H1 (cell line): ENCODE results near the gene CUTA. TPM values are rescaled to one million over a fixed set of nuclear protein-coding genes. Genes with fewer than 3 reads are reported as not detected.
"Not testable (repeated sequence)": the region's sequence is repeated elsewhere in the genome, so short reads cannot be mapped to it uniquely, and the experiment has no call there.

Experiments
- CTCF ChIA-PET: fragments of 300-600 bp; sonication (Branson Sonifier 250); formaldehyde crosslinking; loops from one replicate; lab custom pipeline; 2021; ENCODE audit not compliant: partially characterized antibody; lab: Charles Lee
- POLR2A ChIA-PET: fragments of 300-600 bp; sonication (Branson Sonifier 250); formaldehyde crosslinking; loops from one replicate; lab custom pipeline; 2021; ENCODE audit warnings: inconsistent platforms; ENCODE audit not compliant: partially characterized antibody; lab: Charles Lee
- DNase-seq, 2 experiments: peaks; one replicate each; pipeline versions ENCODE4 v3.0.0 to v3.0.0-alpha.2; 2010 to 2022; ENCODE audit warnings: low spot score in 2 of 2, low read depth in 1 of 2, mixed read lengths in 1 of 2
- FAIRE-seq: peaks from 2 replicates; lab custom pipeline; 2011; peaks lifted over from hg19 to GRCh38; lab: Jason Lieb, UNC
- H2AFZ ChIP-seq: 2 replicates; pipeline ENCODE4 v1.8.1; 2012; ENCODE audit warnings: low read length, inconsistent platforms
- H2AK5ac ChIP-seq: 2 replicates; pipeline ENCODE4 v1.6.1; 2013; ENCODE audit warnings: low read depth, low read length
- H2BK120ac ChIP-seq: replicated peaks from 2 replicates; pipeline ENCODE3; 2013; ENCODE audit warnings: low read depth, low read length, inconsistent platforms
- H2BK12ac ChIP-seq: 2 replicates; pipeline ENCODE4 v1.6.1; 2013; ENCODE audit warnings: low read depth, low read length
- H2BK15ac ChIP-seq: 2 replicates; pipeline ENCODE4 v1.6.1; 2013; ENCODE audit warnings: low read length
- H2BK20ac ChIP-seq: 2 replicates; pipeline ENCODE4 v1.6.1; 2013; ENCODE audit warnings: low read length
- H2BK5ac ChIP-seq: 2 replicates; pipeline ENCODE4 v1.6.1; 2013; ENCODE audit warnings: low read depth, low read length
- H3K14ac ChIP-seq: 2 replicates; pipeline ENCODE4 v1.6.1; 2013; ENCODE audit warnings: inconsistent platforms; ENCODE audit not compliant: insufficient read length
- H3K18ac ChIP-seq: 2 replicates; pipeline ENCODE4 v1.6.1; 2013; ENCODE audit warnings: low read length; ENCODE audit errors: extremely low read depth
- H3K23ac ChIP-seq: 2 replicates; pipeline ENCODE4 v1.6.1; 2013; ENCODE audit warnings: inconsistent platforms; ENCODE audit not compliant: insufficient read length
- H3K23me2 ChIP-seq: 2 replicates; pipeline ENCODE4 v1.6.1; 2013; ENCODE audit warnings: low read depth, low read length
- H3K27ac ChIP-seq: 2 replicates; pipeline ENCODE4 v1.6.1; 2011; ENCODE audit warnings: low read depth, low read length, inconsistent platforms
- H3K27me3 ChIP-seq, 4 experiments: replicated peaks in 1 of 4; 1 replicate in 1 of 4; 2 replicates in 3 of 4; pipeline versions ENCODE4 v1.6.1 to v1.8.1; 2011 to 2013; ENCODE audit warnings: low read length in 3 of 4, mild to moderate bottlenecking in 3 of 4, inconsistent platforms in 2 of 4, mixed read lengths in 2 of 4, moderate library complexity in 1 of 4; ENCODE audit not compliant: control insufficient read depth in 3 of 4, insufficient read depth in 3 of 4; ENCODE audit errors: extremely low read depth in 1 of 4
- H3K36me3 ChIP-seq, 4 experiments: 2 replicates each; pipeline versions ENCODE4 v1.6.1 to v1.8.1; 2011 to 2013; ENCODE audit warnings: mild to moderate bottlenecking in 4 of 4, low read length in 3 of 4, moderate library complexity in 2 of 4, control low read depth in 1 of 4, inconsistent platforms in 1 of 4; ENCODE audit not compliant: insufficient read depth in 4 of 4, control insufficient read depth in 2 of 4
- H3K4ac ChIP-seq: replicated peaks from 2 replicates; pipeline ENCODE3; 2013; ENCODE audit warnings: low read length, low read depth, mixed read lengths, inconsistent platforms; ENCODE audit not compliant: insufficient read length
- H3K4me1 ChIP-seq, 4 experiments: replicated peaks in 1 of 4; 1 replicate in 1 of 4; 2 replicates in 3 of 4; pipeline versions ENCODE4 v1.6.1 to v1.8.1; 2011 to 2013; ENCODE audit warnings: low read length in 3 of 4, inconsistent platforms in 2 of 4, mixed read lengths in 1 of 4; ENCODE audit not compliant: insufficient read depth in 4 of 4, control insufficient read depth in 3 of 4
- H3K4me2 ChIP-seq, 2 experiments: 2 replicates each; pipeline versions ENCODE4 v1.6.1 to v1.8.1; 2011 to 2013; ENCODE audit warnings: low read depth in 2 of 2, low read length in 2 of 2, control low read depth in 1 of 2, inconsistent platforms in 1 of 2, mild to moderate bottlenecking in 1 of 2; ENCODE audit not compliant: insufficient read depth in 1 of 2
- H3K4me3 ChIP-seq, 4 experiments: fragments of 200-600, 300-600 bp in 1 of 4; sonication (generic), shearing (Covaris generic), sonication (Bioruptor Twin) in 1 of 4; 2 replicates each; pipeline versions ENCODE4 v1.5.1 to v1.8.1; 2011 to 2016; ENCODE audit warnings: low read length in 4 of 4, low read depth in 3 of 4, control low read depth in 2 of 4, inconsistent platforms in 2 of 4, mild to moderate bottlenecking in 2 of 4, mixed read lengths in 1 of 4, moderate library complexity in 1 of 4; ENCODE audit not compliant: insufficient read depth in 2 of 4; ENCODE audit errors: extremely low read depth in 1 of 4
- H3K56ac ChIP-seq: replicated peaks from 2 replicates; pipeline ENCODE3; 2013; ENCODE audit warnings: low read depth, mild to moderate bottlenecking, mixed read lengths, low read length, inconsistent platforms; ENCODE audit not compliant: insufficient read length
- H3K79me1 ChIP-seq: 2 replicates; pipeline ENCODE4 v1.6.1; 2013; ENCODE audit warnings: low read depth, low read length, control low read depth
- H3K79me2 ChIP-seq, 2 experiments: 2 replicates each; pipeline versions ENCODE4 v1.6.1 to v1.8.1; 2012 to 2013; ENCODE audit warnings: low read length in 2 of 2, mild to moderate bottlenecking in 2 of 2, inconsistent platforms in 1 of 2; ENCODE audit not compliant: insufficient read depth in 2 of 2, control insufficient read depth in 1 of 2
- H3K9ac ChIP-seq, 4 experiments: replicated peaks in 1 of 4; 1 replicate in 1 of 4; 2 replicates in 3 of 4; pipeline versions ENCODE4 v1.6.1 to v1.8.1; 2011 to 2013; ENCODE audit warnings: low read depth in 3 of 4, low read length in 3 of 4, control low read depth in 2 of 4, mild to moderate bottlenecking in 2 of 4, moderate library complexity in 2 of 4, inconsistent platforms in 1 of 4; ENCODE audit errors: extremely low read depth in 1 of 4
- H3K9me3 ChIP-seq, 2 experiments: 2 replicates each; pipeline versions ENCODE4 v1.6.1 to v1.8.1; 2012 to 2013; ENCODE audit warnings: mild to moderate bottlenecking in 2 of 2, moderate library complexity in 2 of 2, control low read depth in 1 of 2, inconsistent platforms in 1 of 2, low read depth in 1 of 2, low read length in 1 of 2, mixed read lengths in 1 of 2; ENCODE audit not compliant: insufficient read depth in 2 of 2
- H4K20me1 ChIP-seq, 2 experiments: replicated peaks in 1 of 2; 2 replicates each; pipeline versions ENCODE3 to v1.8.1; 2011 to 2013; ENCODE audit warnings: inconsistent platforms in 2 of 2, low read length in 2 of 2, mild to moderate bottlenecking in 1 of 2; ENCODE audit not compliant: insufficient read depth in 2 of 2, control insufficient read depth in 1 of 2
- H4K5ac ChIP-seq: 2 replicates; pipeline ENCODE4 v1.6.1; 2013; ENCODE audit warnings: low read length, low read depth, mixed read lengths, inconsistent platforms; ENCODE audit not compliant: insufficient read length
- H4K8ac ChIP-seq: 2 replicates; pipeline ENCODE4 v1.8.0; 2013; ENCODE audit warnings: mild to moderate bottlenecking, moderate library complexity, low read length, inconsistent platforms; ENCODE audit not compliant: insufficient read depth; ENCODE audit errors: extremely low read depth
- H4K91ac ChIP-seq: replicated peaks from 2 replicates; pipeline ENCODE3; 2013; ENCODE audit warnings: low read length, mixed read lengths, inconsistent platforms; ENCODE audit not compliant: insufficient read length
- WGBS, 2 experiments: shearing (Covaris generic) in 1 of 2; methylation state at CpG; one replicate each; pipeline versions ENCODE4 v1.1.6 to v1.1.7; 2013 to 2015; ENCODE audit warnings: low lambda C conversion rate in 2 of 2, mixed read lengths in 2 of 2, inconsistent platforms in 1 of 2, low coverage in 1 of 2, missing lambda C conversion rate in 1 of 2; ENCODE audit not compliant: insufficient replicate concordance in 2 of 2, insufficient coverage in 1 of 2, insufficient read length in 1 of 2; ENCODE audit errors: extremely low coverage in 1 of 2, missing lambda C conversion rate in 1 of 2; 5-methylcytosine and 5-hydroxymethylcytosine counted together
- polyA plus RNA-seq, 7 experiments: library from polyadenylated mRNA; depleted of rRNA in 3 of 7; stranded (reverse) in 5 of 7; unstranded in 2 of 7; fragments of >200 nt in 5 of 7; fragments of 200-250 nt in 2 of 7; gene quantifications; 1 replicate in 5 of 7; 2 replicates in 1 of 7; 4 replicates in 1 of 7; pipeline versions ENCODE4 v1.2.1 to v1.2.3, GENCODE V29; 2011 to 2013; ENCODE audit warnings: missing spikeins in 2 of 7, mixed read lengths in 2 of 7
- total RNA-seq: library from RNA; stranded (reverse); fragmentation: NEBNext Ultra II Directional; extraction: Animal tissue kit (Norgen Biotek cat#: 25700); gene quantifications from 2 replicates; pipeline ENCODE4 v1.2.1, GENCODE V29; 2021

Gene CUTA
- total and polyA plus RNA-seq, 2 of the 8 experiments (the other 6 are each of a cell fraction or from before 2014, with no cell fraction given) = 297 to 460 TPM

GRCh38 chr6:33379184-33379583 is 38.7 kb downstream of the CUTA start:
- H4K8ac ChIP-seq, H2AK5ac ChIP-seq, H2BK20ac ChIP-seq, H4K5ac ChIP-seq, H2BK15ac ChIP-seq, H3K14ac ChIP-seq, H3K79me1 ChIP-seq, H2BK120ac ChIP-seq, H3K36me3 ChIP-seq, POLR2A ChIA-PET, H3K79me2 ChIP-seq, H3K9me3 ChIP-seq, FAIRE-seq, H2BK5ac ChIP-seq, H3K4me1 ChIP-seq, H3K56ac ChIP-seq, H3K23me2 ChIP-seq, H4K91ac ChIP-seq, H4K20me1 ChIP-seq, H3K4me2 ChIP-seq, DNase-seq, H3K4ac ChIP-seq, H3K23ac ChIP-seq, H3K9ac ChIP-seq, H3K4me3 ChIP-seq, H3K18ac ChIP-seq, H2BK12ac ChIP-seq, H3K27ac ChIP-seq, H3K27me3 ChIP-seq, H2AFZ ChIP-seq: not testable (repeated sequence)
- CTCF ChIA-PET = interaction anchor here (0.8 to 1.2 kb wide), 2 partner anchors 37 to 44 kb away, joined by 3 read pairs; no protein-coding TSS in a partner anchor
- 97% methylated on average over 9 of the region's 10 CpGs; no CpG with 5 or more reads in 1 of the 2 experiments for WGBS, 2 experiments
